Fibroblast of lung (primary cell): ENCODE data around the gene IFITM5.

Experiments used
- EZH2 ChIP-seq: IDR thresholded peaks from 2 replicates; pipeline ENCODE4 v1.5.1; 2012; ENCODE audit warnings: low read length, control low read depth, mild to moderate bottlenecking; ENCODE audit errors: missing control alignments
- TF ChIP-seq, protein P1 (sequence below), 2 donors: IDR thresholded peaks in 1 of 2; conservative IDR thresholded peaks in 1 of 2; 1 replicate in 1 of 2; 2 replicates in 1 of 2; pipeline ENCODE4 v1.5.1; 2011 to 2012; ENCODE audit warnings: low read length in 2 of 2, control low read depth in 1 of 2, inconsistent platforms in 1 of 2, low read depth in 1 of 2, mild to moderate bottlenecking in 1 of 2

- TF ChIP-seq, protein P1, sequence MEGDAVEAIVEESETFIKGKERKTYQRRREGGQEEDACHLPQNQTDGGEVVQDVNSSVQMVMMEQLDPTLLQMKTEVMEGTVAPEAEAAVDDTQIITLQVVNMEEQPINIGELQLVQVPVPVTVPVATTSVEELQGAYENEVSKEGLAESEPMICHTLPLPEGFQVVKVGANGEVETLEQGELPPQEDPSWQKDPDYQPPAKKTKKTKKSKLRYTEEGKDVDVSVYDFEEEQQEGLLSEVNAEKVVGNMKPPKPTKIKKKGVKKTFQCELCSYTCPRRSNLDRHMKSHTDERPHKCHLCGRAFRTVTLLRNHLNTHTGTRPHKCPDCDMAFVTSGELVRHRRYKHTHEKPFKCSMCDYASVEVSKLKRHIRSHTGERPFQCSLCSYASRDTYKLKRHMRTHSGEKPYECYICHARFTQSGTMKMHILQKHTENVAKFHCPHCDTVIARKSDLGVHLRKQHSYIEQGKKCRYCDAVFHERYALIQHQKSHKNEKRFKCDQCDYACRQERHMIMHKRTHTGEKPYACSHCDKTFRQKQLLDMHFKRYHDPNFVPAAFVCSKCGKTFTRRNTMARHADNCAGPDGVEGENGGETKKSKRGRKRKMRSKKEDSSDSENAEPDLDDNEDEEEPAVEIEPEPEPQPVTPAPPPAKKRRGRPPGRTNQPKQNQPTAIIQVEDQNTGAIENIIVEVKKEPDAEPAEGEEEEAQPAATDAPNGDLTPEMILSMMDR (conservative IDR thresholded peaks at IDR 0.05 in 1 of 2, IDR thresholded peaks at IDR 0.05 in 1 of 2; ENCODE audit: low read depth in 1 of 2, low read length in 2 of 2): no peak
- TF ChIP-seq EZH2: no peak
Measured at GRCh38 chr11:288478-289397, 10.6 kb downstream of the IFITM5 start, which contains the start of gene PGGHG.
